H9 (cell line): ENCODE results near the gene ACOX3. TPM values are rescaled to one million over a fixed set of nuclear protein-coding genes. Genes with fewer than 3 reads are reported as not detected.

Experiments
- DNase-seq: peaks from one replicate; pipeline ENCODE4 v3.0.0-alpha.2; 2017
- H2AFZ ChIP-seq: one replicate; pipeline ENCODE4 v1.6.1; 2013; ENCODE audit warnings: mild to moderate bottlenecking, low read length, control low read depth, moderate library complexity
- H2AK5ac ChIP-seq: 2 replicates; pipeline ENCODE4 v1.6.1; 2013; ENCODE audit warnings: low read length, control low read depth, mixed read lengths; ENCODE audit not compliant: insufficient read length
- H2BK120ac ChIP-seq: one replicate; pipeline ENCODE4 v1.6.1; 2013; ENCODE audit warnings: low read depth, mild to moderate bottlenecking, low read length, control low read depth, inconsistent platforms; ENCODE audit not compliant: poor library complexity, severe bottlenecking
- H2BK12ac ChIP-seq: 2 replicates; pipeline ENCODE4 v1.6.1; 2013; ENCODE audit warnings: low read length, control low read depth, mixed read lengths, low read depth; ENCODE audit not compliant: insufficient read length
- H2BK15ac ChIP-seq: 2 replicates; pipeline ENCODE4 v1.6.1; 2013; ENCODE audit warnings: low read depth, low read length, control low read depth
- H2BK20ac ChIP-seq: one replicate; pipeline ENCODE4 v1.6.1; 2013; ENCODE audit warnings: low read depth, mild to moderate bottlenecking, low read length, control low read depth, inconsistent platforms; ENCODE audit not compliant: poor library complexity, severe bottlenecking
- H2BK5ac ChIP-seq: 2 replicates; pipeline ENCODE4 v1.6.1; 2013; ENCODE audit warnings: low read length, control low read depth, mixed read lengths; ENCODE audit not compliant: insufficient read length
- H3K14ac ChIP-seq: 2 replicates; pipeline ENCODE4 v1.6.1; 2013; ENCODE audit warnings: low read length, control low read depth; ENCODE audit not compliant: insufficient read depth
- H3K18ac ChIP-seq: 2 replicates; pipeline ENCODE4 v1.6.1; 2013; ENCODE audit warnings: low read depth, mild to moderate bottlenecking, mixed read lengths, low read length, control low read depth; ENCODE audit not compliant: insufficient read length
- H3K23ac ChIP-seq: 2 replicates; pipeline ENCODE4 v1.6.1; 2013; ENCODE audit warnings: low read length, control low read depth, mixed read lengths, low read depth; ENCODE audit not compliant: insufficient read length
- H3K23me2 ChIP-seq: 2 replicates; pipeline ENCODE4 v1.6.1; 2013; ENCODE audit warnings: low read depth, mild to moderate bottlenecking, mixed read lengths, low read length, control low read depth; ENCODE audit not compliant: insufficient read length, poor library complexity, severe bottlenecking
- H3K27ac ChIP-seq: 2 replicates; pipeline ENCODE4 v1.5.1; 2013; ENCODE audit warnings: low read length, control low read depth, mixed read lengths, low read depth; ENCODE audit not compliant: insufficient read length
- H3K27me3 ChIP-seq: 2 replicates; pipeline ENCODE4 v1.6.1; 2013; ENCODE audit warnings: low read length, control low read depth, inconsistent platforms; ENCODE audit not compliant: insufficient read depth
- H3K4ac ChIP-seq: 2 replicates; pipeline ENCODE4 v1.6.1; 2013; ENCODE audit warnings: low read depth, mild to moderate bottlenecking, control low read depth, inconsistent platforms, low read length, moderate library complexity
- H3K4me1 ChIP-seq: 2 replicates; pipeline ENCODE4 v1.6.1; 2013; ENCODE audit warnings: low read length, control low read depth, inconsistent platforms; ENCODE audit not compliant: insufficient read depth
- H3K4me2 ChIP-seq: 2 replicates; pipeline ENCODE4 v1.6.1; 2013; ENCODE audit warnings: low read length, control low read depth, mixed read lengths; ENCODE audit not compliant: insufficient read length, insufficient read depth
- H3K56ac ChIP-seq: 2 replicates; pipeline ENCODE4 v1.6.1; 2013; ENCODE audit warnings: low read depth, mild to moderate bottlenecking, mixed read lengths, low read length, control low read depth; ENCODE audit not compliant: insufficient read length
- H3K79me1 ChIP-seq: 2 replicates; pipeline ENCODE4 v1.6.1; 2013; ENCODE audit warnings: low read depth, mild to moderate bottlenecking, moderate library complexity, low read length, control low read depth, inconsistent platforms; ENCODE audit not compliant: insufficient read depth, poor library complexity, severe bottlenecking
- H3K79me2 ChIP-seq: 2 replicates; pipeline ENCODE4 v1.6.1; 2013; ENCODE audit warnings: low read length, control low read depth, inconsistent platforms; ENCODE audit not compliant: insufficient read depth
- H3K9ac ChIP-seq: 2 replicates; pipeline ENCODE4 v1.6.1; 2013; ENCODE audit warnings: low read length, control low read depth, mixed read lengths; ENCODE audit not compliant: insufficient read length; ENCODE audit errors: extremely low read depth
- H3K9me3 ChIP-seq: one replicate; pipeline ENCODE4 v1.6.1; 2013; ENCODE audit warnings: low read depth, low read length, inconsistent platforms; ENCODE audit not compliant: control insufficient read depth
- H3T11ph ChIP-seq: one replicate; pipeline ENCODE4 v1.6.1; 2013; ENCODE audit warnings: mild to moderate bottlenecking, low read length, control low read depth, inconsistent platforms
- H4K20me1 ChIP-seq: one replicate; pipeline ENCODE4 v1.6.1; 2013; ENCODE audit not compliant: control insufficient read depth, insufficient read length, insufficient read depth
- H4K5ac ChIP-seq: 2 replicates; pipeline ENCODE4 v1.6.1; 2013; ENCODE audit warnings: low read depth, mild to moderate bottlenecking, mixed read lengths, low read length, control low read depth; ENCODE audit not compliant: insufficient read length
- H4K8ac ChIP-seq: replicated peaks from 2 replicates; pipeline ENCODE4 v1.6.1; 2013; ENCODE audit warnings: low read length, control low read depth, mixed read lengths, low read depth; ENCODE audit not compliant: insufficient read length
- H4K91ac ChIP-seq: 2 replicates; pipeline ENCODE4 v1.6.1; 2013; ENCODE audit warnings: low read depth, mild to moderate bottlenecking, moderate library complexity, mixed read lengths, low read length, control low read depth; ENCODE audit not compliant: insufficient read length
- H3K27ac Mint-ChIP-seq, 3 experiments: 2 replicates in 2 of 3; 3 replicates in 1 of 3; pipeline ENCODE4 v1.8.0; 2020 to 2021; ENCODE audit warnings: mixed read lengths in 3 of 3, mild to moderate bottlenecking in 1 of 3, moderate library complexity in 1 of 3
- H3K27me3 Mint-ChIP-seq: 2 replicates; pipeline ENCODE4 v1.8.0; 2021; ENCODE audit warnings: low read depth, mild to moderate bottlenecking, moderate library complexity, mixed read lengths
- H3K36me3 Mint-ChIP-seq, 3 experiments: 2 replicates in 2 of 3; 3 replicates in 1 of 3; pipeline ENCODE4 v1.8.0; 2020 to 2021; ENCODE audit warnings: low read depth in 3 of 3, mixed read lengths in 3 of 3; ENCODE audit not compliant: insufficient read depth in 1 of 3
- H3K4me1 Mint-ChIP-seq, 2 experiments: 2 replicates each; pipeline ENCODE4 v1.8.0; 2020; ENCODE audit warnings: mixed read lengths in 2 of 2
- H3K4me3 Mint-ChIP-seq, 2 experiments: 2 replicates in 1 of 2; 3 replicates in 1 of 2; pipeline ENCODE4 v1.8.0; 2020 to 2021; ENCODE audit warnings: mild to moderate bottlenecking in 2 of 2, mixed read lengths in 2 of 2, moderate library complexity in 1 of 2
- H3K9me3 Mint-ChIP-seq, 2 experiments: 2 replicates in 1 of 2; 3 replicates in 1 of 2; pipeline ENCODE4 v1.8.0; 2020; ENCODE audit warnings: mild to moderate bottlenecking in 2 of 2, mixed read lengths in 2 of 2, moderate library complexity in 1 of 2
- CTCF ChIP-seq: fragments of 200-600 bp; sonication (generic); conservative IDR thresholded peaks from 3 replicates; pipeline ENCODE4 v1.8.0; 2021; ENCODE audit warnings: antibody characterized with exemption, mild to moderate bottlenecking
- WGBS: extraction: QIAGEN DNeasy Blood & Tissue Kit; methylation state at CpG from one replicate; pipeline ENCODE4 v1.1.7; 2013; ENCODE audit warnings: missing lambda C conversion rate, low lambda C conversion rate, mixed read lengths; ENCODE audit not compliant: insufficient read length; ENCODE audit errors: extremely low coverage; 5-methylcytosine and 5-hydroxymethylcytosine counted together
- total RNA-seq: library from RNA; stranded (reverse); gene quantifications from 2 replicates; pipeline ENCODE4 v1.2.1, GENCODE V29; 2021

ACOX3 gene
- total RNA-seq, 1 experiment from 2014 or later, result 13.8 TPM

DNA sequence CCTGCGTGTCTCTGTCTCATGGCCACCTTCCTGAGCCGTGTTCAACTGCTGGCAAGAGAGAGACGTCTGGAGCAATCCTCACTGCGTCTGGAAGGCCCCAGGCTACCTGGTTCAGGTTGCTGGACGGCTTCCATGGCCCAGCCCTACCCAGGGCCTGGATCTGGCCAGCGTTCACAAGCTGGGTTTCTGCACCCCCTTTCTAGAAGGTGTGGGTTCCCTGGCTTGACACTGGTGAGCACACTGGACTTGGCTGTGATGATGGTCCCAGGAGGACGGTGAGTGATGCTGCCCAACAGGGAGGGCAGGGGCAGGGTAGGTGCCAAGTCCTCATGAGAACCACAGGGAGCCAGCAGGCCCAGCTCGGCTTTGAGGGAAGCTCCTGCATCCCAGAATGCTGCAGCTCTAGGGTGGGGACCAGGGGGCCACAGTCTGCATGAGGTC, 107.6 kb downstream of the ACOX3 start:
- H3K18ac ChIP-seq, result no peak overlapping the region
- H3K14ac ChIP-seq, result no peak overlapping the region
- H3K27me3 Mint-ChIP-seq, result peaks cover 7% of the 10 kb centered on the region
- H3K23ac ChIP-seq, result no peak overlapping the region
- peaks cover 8 to 10% of the 10 kb centered on the region in 2 experiments for H3K9me3 Mint-ChIP-seq
- no peak overlapping the region for H2BK20ac ChIP-seq
- no peaks in the 10 kb centered on the region for H3K23me2 ChIP-seq
- no peak overlapping the region for H3K9ac ChIP-seq
- WGBS, result no CpG with 5 or more reads among the region's 8 CpGs
- H3K4ac ChIP-seq, result no peak overlapping the region
- no peaks in the 10 kb centered on the region for H3K79me2 ChIP-seq
- H2BK12ac ChIP-seq, result no peak overlapping the region
- no peak overlapping the region for H3K56ac ChIP-seq
- H3K4me3 Mint-ChIP-seq, result no peak overlapping the region
- no peaks in the 10 kb centered on the region for H4K20me1 ChIP-seq
- H2AK5ac ChIP-seq, result no peak overlapping the region
- H3K27ac Mint-ChIP-seq, result no peak overlapping the region
- H4K8ac ChIP-seq, result no peak overlapping the region
- H2AFZ ChIP-seq, result no peak overlapping the region
- no peak overlapping the region for H2BK15ac ChIP-seq
- H4K91ac ChIP-seq, result no peak overlapping the region
- no peak for DNase-seq
- peaks cover 0 to 4% (median 3%) of the 10 kb centered on the region in 3 experiments; a peak in 3 of 7 replicates for H3K36me3 Mint-ChIP-seq
- no peak for TF ChIP-seq CTCF
- H3T11ph ChIP-seq, result no peak overlapping the region
- no peak overlapping the region for H2BK5ac ChIP-seq
- no peak overlapping the region for H3K27ac ChIP-seq
- H3K4me1 Mint-ChIP-seq, result no peaks in the 10 kb centered on the region
- H3K4me2 ChIP-seq, result no peak overlapping the region
- H3K9me3 ChIP-seq, result no peaks in the 10 kb centered on the region
- H3K79me1 ChIP-seq, result no peaks in the 10 kb centered on the region
- H4K5ac ChIP-seq, result no peak overlapping the region
- no peak overlapping the region for H2BK120ac ChIP-seq
- no peaks in the 10 kb centered on the region for H3K4me1 ChIP-seq
- H3K27me3 ChIP-seq, result no peaks in the 10 kb centered on the region
